GM18520 (cell line): ENCODE measurements around the gene CNOT3.
A peak's percentile ranks its signal among the peaks of the same experiment; 100 is the strongest.
"Not testable (repeated sequence)": the region's sequence is repeated elsewhere in the genome, so short reads cannot be mapped to it uniquely, and the experiment has no call there.

Experiments used
- ATAC-seq: cut with Tn5 transposase; IDR thresholded peaks from one replicate; pipeline ENCODE4 v1.9.1; 2021; ENCODE audit not compliant: unreplicated experiment

The CNOT3 gene

GRCh38 chr19:54137699-54138488 is at the start of gene CNOT3:
CNOT3 (plus strand) TSS chr19:54137762; CDS start chr19:54142979, 5,217 bp downstream.
- ATAC-seq, result no peak

- no peak for ATAC-seq
These were observed 43.0 kb upstream of the CNOT3 start for GRCh38 chr19:54094426-54095000.

- ATAC-seq, result no peak
These were observed 42.3 kb upstream of the CNOT3 start for GRCh38 chr19:54095136-54095858.

GRCh38 chr19:54095859-54096616 is 41.5 kb upstream of the CNOT3 start:
- ATAC-seq, result not testable (repeated sequence)

GRCh38 chr19:54096617-54097106 is 40.9 kb upstream of the CNOT3 start:
- ATAC-seq, result no peak

GRCh38 chr19:54099190-54099902 is 38.2 kb upstream of the CNOT3 start:
- ATAC-seq, result no peak

- not testable (repeated sequence) for ATAC-seq
These were observed 37.7 kb upstream of the CNOT3 start for GRCh38 chr19:54099903-54100255.

- ATAC-seq, result no peak
These were observed 37.0 kb upstream of the CNOT3 start, which contains the start of gene OSCAR for GRCh38 chr19:54100561-54100960. OSCAR (minus strand) TSS chr19:54100803; CDS start chr19:54100792, 11 bp downstream.

- peak; percentile 98 for ATAC-seq
These were observed 35.0 kb upstream of the CNOT3 start, which contains the start of gene NDUFA3 for GRCh38 chr19:54102421-54103169. NDUFA3 (plus strand) TSS chr19:54102855; CDS start chr19:54102879, 24 bp downstream.

- ATAC-seq, result no peak
These were observed 32.4 kb upstream of the CNOT3 start for GRCh38 chr19:54104998-54105715.

GRCh38 chr19:54105796-54106195 is 31.8 kb upstream of the CNOT3 start:
- ATAC-seq, result no peak

GRCh38 chr19:54106716-54107115 is 30.8 kb upstream of the CNOT3 start:
- no peak for ATAC-seq

- no peak for ATAC-seq
These were observed 29.6 kb upstream of the CNOT3 start for GRCh38 chr19:54107876-54108490.

- no peak for ATAC-seq
These were observed 29.1 kb upstream of the CNOT3 start for GRCh38 chr19:54108496-54108895.

GRCh38 chr19:54109651-54110050 is 27.9 kb upstream of the CNOT3 start:
- ATAC-seq, result no peak

GRCh38 chr19:54114340-54115108 is 23.0 kb upstream of the CNOT3 start:
- ATAC-seq, result no peak
